ENCODE data around the gene UBR4. TPM values are rescaled to one million over a fixed set of nuclear protein-coding genes. Genes with fewer than 3 reads are reported as not detected.

Gene UBR4
- total RNA-seq, 1 experiment from 2014 or later, result 131 TPM

DNA sequence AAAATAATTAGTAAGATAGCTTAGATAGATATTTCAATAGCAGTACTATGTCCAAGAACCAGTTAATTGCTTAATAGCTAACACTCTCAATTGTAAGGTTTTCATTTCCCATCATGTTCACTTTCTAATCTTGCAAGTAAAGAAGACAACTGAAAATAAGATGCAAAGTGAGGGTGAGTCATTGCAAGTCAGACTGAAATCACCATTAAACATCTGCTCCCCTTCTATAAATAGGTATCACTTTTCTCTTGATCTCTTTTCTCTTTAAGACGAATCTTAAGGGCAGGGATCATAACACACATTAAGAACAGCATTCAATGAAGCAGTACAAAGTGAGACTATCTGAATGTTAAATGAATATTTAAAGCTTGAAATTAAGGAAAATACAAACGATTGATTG, 40.4 kb downstream of the UBR4 start:
- Histone ChIP-seq H3K9me3 (ENCODE audit: control insufficient read depth, low read depth, low read length) (no peaks in the 10 kb centered on the region), H3K27ac (ENCODE audit: insufficient read length, low read depth, low read length) (no peak overlapping the region), H2BK20ac (ENCODE audit: low read depth, low read length, poor library complexity, severe bottlenecking) (no peak overlapping the region), H3K79me1 (ENCODE audit: insufficient read depth, low read depth, low read length, poor library complexity, severe bottlenecking) (no peaks in the 10 kb centered on the region), H4K91ac (ENCODE audit: insufficient read length, low read depth, low read length) (no peak overlapping the region), H3K4ac (ENCODE audit: low read depth, low read length) (no peak overlapping the region), H3K79me2 (ENCODE audit: insufficient read depth, low read length) (no peaks in the 10 kb centered on the region), H3K23me2 (ENCODE audit: insufficient read length, low read depth, low read length, poor library complexity, severe bottlenecking) (no peaks in the 10 kb centered on the region), H4K5ac (ENCODE audit: insufficient read length, low read depth, low read length) (no peak overlapping the region), H2BK120ac (ENCODE audit: low read depth, low read length, poor library complexity, severe bottlenecking) (no peak overlapping the region), H4K8ac (replicated peaks; ENCODE audit: insufficient read length, low read depth, low read length) (no peak overlapping the region), H4K20me1 (ENCODE audit: control insufficient read depth, insufficient read depth, insufficient read length) (no peaks in the 10 kb centered on the region), H2BK15ac (ENCODE audit: low read depth, low read length) (no peak overlapping the region), H3K18ac (ENCODE audit: insufficient read length, low read depth, low read length) (no peak overlapping the region), H2BK5ac (ENCODE audit: insufficient read length, low read length) (no peak overlapping the region), H3K27me3 (ENCODE audit: insufficient read depth, low read length) (no peaks in the 10 kb centered on the region), H2AK5ac (ENCODE audit: insufficient read length, low read length) (no peak overlapping the region), H2AFZ (ENCODE audit: low read length) (no peak overlapping the region), H3K9ac (ENCODE audit: extremely low read depth, insufficient read length, low read length) (no peak overlapping the region), H3K4me1 (ENCODE audit: insufficient read depth, low read length) (no peaks in the 10 kb centered on the region), H3T11ph (ENCODE audit: low read length) (no peak overlapping the region), H3K56ac (ENCODE audit: insufficient read length, low read depth, low read length) (no peak overlapping the region), H3K14ac (ENCODE audit: insufficient read depth, low read length) (no peak overlapping the region), H3K4me2 (ENCODE audit: insufficient read depth, insufficient read length, low read length) (no peak overlapping the region), H2BK12ac (ENCODE audit: insufficient read length, low read depth, low read length) (no peak overlapping the region), H3K23ac (ENCODE audit: insufficient read length, low read depth, low read length) (no peak overlapping the region)
- Mint-ChIP-seq H3K27me3 (ENCODE audit: low read depth) (no peaks in the 10 kb centered on the region), H3K9me3 (no peaks in the 10 kb centered on the region), H3K4me1 (no peaks in the 10 kb centered on the region), H3K27ac (no peak overlapping the region), H3K36me3 (ENCODE audit: insufficient read depth in 1 of 3, low read depth in 3 of 3) (peaks cover 57 to 98% (median 98%) of the 10 kb centered on the region in 3 experiments; a peak in 6 of 7 replicates), H3K4me3 (no peak overlapping the region)
- DNase-seq, result no peak
- TF ChIP-seq, protein P1, sequence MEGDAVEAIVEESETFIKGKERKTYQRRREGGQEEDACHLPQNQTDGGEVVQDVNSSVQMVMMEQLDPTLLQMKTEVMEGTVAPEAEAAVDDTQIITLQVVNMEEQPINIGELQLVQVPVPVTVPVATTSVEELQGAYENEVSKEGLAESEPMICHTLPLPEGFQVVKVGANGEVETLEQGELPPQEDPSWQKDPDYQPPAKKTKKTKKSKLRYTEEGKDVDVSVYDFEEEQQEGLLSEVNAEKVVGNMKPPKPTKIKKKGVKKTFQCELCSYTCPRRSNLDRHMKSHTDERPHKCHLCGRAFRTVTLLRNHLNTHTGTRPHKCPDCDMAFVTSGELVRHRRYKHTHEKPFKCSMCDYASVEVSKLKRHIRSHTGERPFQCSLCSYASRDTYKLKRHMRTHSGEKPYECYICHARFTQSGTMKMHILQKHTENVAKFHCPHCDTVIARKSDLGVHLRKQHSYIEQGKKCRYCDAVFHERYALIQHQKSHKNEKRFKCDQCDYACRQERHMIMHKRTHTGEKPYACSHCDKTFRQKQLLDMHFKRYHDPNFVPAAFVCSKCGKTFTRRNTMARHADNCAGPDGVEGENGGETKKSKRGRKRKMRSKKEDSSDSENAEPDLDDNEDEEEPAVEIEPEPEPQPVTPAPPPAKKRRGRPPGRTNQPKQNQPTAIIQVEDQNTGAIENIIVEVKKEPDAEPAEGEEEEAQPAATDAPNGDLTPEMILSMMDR (conservative IDR thresholded peaks at IDR 0.05), result no peak
- WGBS (ENCODE audit: extremely low coverage, insufficient read length, low lambda C conversion rate), result no CpG with 5 or more reads among the region's 2 CpGs
